ENCODE data around the gene RILPL2. TPM values are rescaled to one million over a fixed set of nuclear protein-coding genes. Genes with fewer than 3 reads are reported as not detected.
A peak's percentile ranks its signal among the peaks of the same experiment; 100 is the strongest.
"Not testable (repeated sequence)": the region's sequence is repeated elsewhere in the genome, so short reads cannot be mapped to it uniquely, and the experiment has no call there.

The RILPL2 gene
- total RNA-seq, 2 donors from 2014 or later, result 12.3 to 12.6 TPM

- Mint-ChIP-seq H3K27ac (no peak overlapping the region), H3K4me3 (no peak overlapping the region), H3K4me1 (peaks cover 4% of the 10 kb centered on the region), H3K36me3 (ENCODE audit: low read depth) (peaks cover 68% of the 10 kb centered on the region), H3K27me3 (no peaks in the 10 kb centered on the region), H3K9me3 (no peaks in the 10 kb centered on the region)
- no peak for ATAC-seq (replicated peaks)
These were observed 32.3 kb upstream of the RILPL2 start for GRCh38 chr12:123468786-123469185.

GRCh38 chr12:123465084-123465483, 28.6 kb upstream of the RILPL2 start:
- no peak overlapping the region for H3K4me3 Mint-ChIP-seq
- no peaks in the 10 kb centered on the region for H3K27me3 Mint-ChIP-seq
- no peaks in the 10 kb centered on the region for H3K9me3 Mint-ChIP-seq
- no peak overlapping the region for H3K27ac Mint-ChIP-seq
- peaks cover 75% of the 10 kb centered on the region for H3K36me3 Mint-ChIP-seq (ENCODE audit: low read depth)
- ATAC-seq (replicated peaks), result no peak
- peaks cover 15% of the 10 kb centered on the region for H3K4me1 Mint-ChIP-seq

- not testable (repeated sequence) for H3K9me3 Mint-ChIP-seq; H3K4me3 Mint-ChIP-seq; H3K27ac Mint-ChIP-seq; H3K27me3 Mint-ChIP-seq; ATAC-seq (replicated peaks)
- Mint-ChIP-seq H3K36me3 (ENCODE audit: low read depth) (peaks cover 85% of the 10 kb centered on the region), H3K4me1 (peaks cover 22% of the 10 kb centered on the region)
These were observed 26.7 kb upstream of the RILPL2 start for GRCh38 chr12:123463174-123463573.

GRCh38 chr12:123457980-123458779, 21.7 kb upstream of the RILPL2 start, which contains the start of gene SNRNP35:
Gene SNRNP35, plus strand, starts transcription at chr12:123458139. Its CDS starts 7,402 bp downstream, at chr12:123465541.
- H3K36me3 Mint-ChIP-seq (ENCODE audit: low read depth), result peaks cover 42% of the 10 kb centered on the region
- peaks cover 18% of the 10 kb centered on the region for H3K4me1 Mint-ChIP-seq

GRCh38 chr12:123453165-123453564, 16.7 kb upstream of the RILPL2 start:
- Mint-ChIP-seq H3K4me1 (peaks cover 5% of the 10 kb centered on the region), H3K9me3 (no peaks in the 10 kb centered on the region), H3K27ac (no peak overlapping the region), H3K36me3 (ENCODE audit: low read depth) (peaks cover 5% of the 10 kb centered on the region), H3K4me3 (no peak overlapping the region), H3K27me3 (no peaks in the 10 kb centered on the region)
- ATAC-seq (replicated peaks), result no peak

More at GRCh38 chr12:123457980-123458779, 21.7 kb upstream of the RILPL2 start, which contains the start of gene SNRNP35:
- peak within 1 kb of the TSS; percentile 100 for H3K27ac Mint-ChIP-seq
- peak; percentile 77 for ATAC-seq (replicated peaks)
- no peaks in the 10 kb centered on the region for H3K9me3 Mint-ChIP-seq
- H3K27me3 Mint-ChIP-seq, result no peaks in the 10 kb centered on the region
- peak within 1 kb of the TSS; percentile 100 for H3K4me3 Mint-ChIP-seq

GRCh38 chr12:123452276-123452550, 15.7 kb upstream of the RILPL2 start:
- not testable (repeated sequence) for H3K4me1 Mint-ChIP-seq; H3K27me3 Mint-ChIP-seq; H3K9me3 Mint-ChIP-seq; H3K36me3 Mint-ChIP-seq (ENCODE audit: low read depth); H3K4me3 Mint-ChIP-seq
- peak; percentile 9 for ATAC-seq (replicated peaks)
- H3K27ac Mint-ChIP-seq, result peak overlapping the region; percentile 50

GRCh38 chr12:123450636-123451035, 14.2 kb upstream of the RILPL2 start:
- Mint-ChIP-seq H3K27me3 (no peaks in the 10 kb centered on the region), H3K4me1 (peaks cover 12% of the 10 kb centered on the region), H3K4me3 (no peak overlapping the region), H3K27ac (no peak overlapping the region), H3K36me3 (ENCODE audit: low read depth) (no peaks in the 10 kb centered on the region), H3K9me3 (no peaks in the 10 kb centered on the region)
- no peak for ATAC-seq (replicated peaks)

GRCh38 chr12:123449856-123450255, 13.4 kb upstream of the RILPL2 start:
- no peak for ATAC-seq (replicated peaks)
- no peaks in the 10 kb centered on the region for H3K27me3 Mint-ChIP-seq

GRCh38 chr12:123449249-123449733, 12.8 kb upstream of the RILPL2 start:
- ATAC-seq (replicated peaks), result no peak
- Mint-ChIP-seq H3K27ac (peak overlapping the region; percentile 96), H3K27me3 (no peaks in the 10 kb centered on the region), H3K4me3 (peak overlapping the region; percentile 87), H3K36me3 (ENCODE audit: low read depth) (no peaks in the 10 kb centered on the region), H3K9me3 (no peaks in the 10 kb centered on the region), H3K4me1 (peaks cover 18% of the 10 kb centered on the region)

More at GRCh38 chr12:123449856-123450255, 13.4 kb upstream of the RILPL2 start:
- H3K27ac Mint-ChIP-seq, result peak overlapping the region; percentile 96
- peaks cover 14% of the 10 kb centered on the region for H3K4me1 Mint-ChIP-seq
- no peaks in the 10 kb centered on the region for H3K36me3 Mint-ChIP-seq (ENCODE audit: low read depth)
- no peak overlapping the region for H3K4me3 Mint-ChIP-seq
- H3K9me3 Mint-ChIP-seq, result no peaks in the 10 kb centered on the region

- H3K27me3 Mint-ChIP-seq, result no peaks in the 10 kb centered on the region
- H3K36me3 Mint-ChIP-seq (ENCODE audit: low read depth), result no peaks in the 10 kb centered on the region
- H3K9me3 Mint-ChIP-seq, result no peaks in the 10 kb centered on the region
- H3K27ac Mint-ChIP-seq, result peak overlapping the region; percentile 83
- peaks cover 18% of the 10 kb centered on the region for H3K4me1 Mint-ChIP-seq
- peak overlapping the region; percentile 63 for H3K4me3 Mint-ChIP-seq
- ATAC-seq (replicated peaks), result no peak
These were observed 9.8 kb upstream of the RILPL2 start for GRCh38 chr12:123446333-123446713.

GRCh38 chr12:123445388-123446332, 9.2 kb upstream of the RILPL2 start:
- no peaks in the 10 kb centered on the region for H3K36me3 Mint-ChIP-seq (ENCODE audit: low read depth)
- peaks cover 18% of the 10 kb centered on the region for H3K4me1 Mint-ChIP-seq
- no peak for ATAC-seq (replicated peaks)
- H3K27ac Mint-ChIP-seq, result peak overlapping the region; percentile 83
- peak overlapping the region; percentile 63 for H3K4me3 Mint-ChIP-seq
- H3K27me3 Mint-ChIP-seq, result no peaks in the 10 kb centered on the region
- no peaks in the 10 kb centered on the region for H3K9me3 Mint-ChIP-seq

- peaks cover 18% of the 10 kb centered on the region for H3K4me1 Mint-ChIP-seq
- no peaks in the 10 kb centered on the region for H3K9me3 Mint-ChIP-seq
- H3K27ac Mint-ChIP-seq, result no peak overlapping the region
- no peaks in the 10 kb centered on the region for H3K27me3 Mint-ChIP-seq
- no peak for ATAC-seq (replicated peaks)
- H3K4me3 Mint-ChIP-seq, result no peak overlapping the region
- H3K36me3 Mint-ChIP-seq (ENCODE audit: low read depth), result no peaks in the 10 kb centered on the region
These were observed 7.9 kb upstream of the RILPL2 start for GRCh38 chr12:123444092-123445026.

- H3K4me3 Mint-ChIP-seq, result no peak overlapping the region
- no peaks in the 10 kb centered on the region for H3K9me3 Mint-ChIP-seq
- H3K27me3 Mint-ChIP-seq, result no peaks in the 10 kb centered on the region
- ATAC-seq (replicated peaks), result no peak
- no peaks in the 10 kb centered on the region for H3K36me3 Mint-ChIP-seq (ENCODE audit: low read depth)
- H3K27ac Mint-ChIP-seq, result no peak overlapping the region
- peaks cover 13% of the 10 kb centered on the region for H3K4me1 Mint-ChIP-seq
These were observed 6.3 kb upstream of the RILPL2 start for GRCh38 chr12:123442774-123443173.

Data from activated T-helper 17 cell treated with anti-CD3 and anti-CD28 coated beads, Interleukin-2, amount 50 U/mL, for 72 hours (primary cell).